Transverse colon (tissue), 4 donors: ENCODE results near the gene LAMTOR1. TPM values are rescaled to one million over a fixed set of nuclear protein-coding genes. Genes with fewer than 3 reads are reported as not detected.
A peak's percentile ranks its signal among the peaks of the same experiment; 100 is the strongest.

Experiments used
- DNase-seq: peaks from one replicate; pipeline ENCODE4 v3.0.0-alpha.2; 2019
- H3K27ac ChIP-seq, 4 donors: fragments of 200-600 bp; sonication (generic); 2 replicates each; pipeline ENCODE4 v1.5.1; 2016 to 2018; ENCODE audit warnings: inconsistent platforms in 4 of 4
- H3K27me3 ChIP-seq: fragments of 200-600 bp; sonication (generic); 2 replicates; pipeline ENCODE4 v1.5.1; 2017; ENCODE audit warnings: inconsistent platforms
- H3K36me3 ChIP-seq, 4 donors: fragments of 200-600 bp; sonication (generic); 2 replicates each; pipeline ENCODE4 v1.5.1; 2017 to 2019; ENCODE audit warnings: inconsistent platforms in 4 of 4
- H3K4me1 ChIP-seq, 4 donors: fragments of 200-600 bp; sonication (generic); 2 replicates each; pipeline ENCODE4 v1.5.1; 2017 to 2020; ENCODE audit warnings: inconsistent platforms in 4 of 4
- H3K4me3 ChIP-seq, 4 donors: fragments of 200-600 bp; sonication (generic); 1 replicate in 1 of 4; 2 replicates in 3 of 4; pipeline versions ENCODE4 v1.5.1 to v1.6.1; 2017 to 2019; ENCODE audit warnings: inconsistent platforms in 4 of 4
- H3K9me3 ChIP-seq, 2 donors: fragments of 200-600 bp; sonication (generic); 2 replicates each; pipeline ENCODE4 v1.5.1; 2017 to 2019; ENCODE audit warnings: inconsistent platforms in 2 of 2
- CTCF ChIP-seq, 5 experiments: fragments of 200-600 bp in 3 of 5; fragments of 450-650 bp in 2 of 5; sonication (generic) in 3 of 5; IDR thresholded peaks; 1 replicate in 2 of 5; 2 replicates in 3 of 5; pipeline ENCODE4 v1.5.1; 2016 to 2017; ENCODE audit warnings: antibody characterized with exemption in 5 of 5, inconsistent platforms in 3 of 5, mild to moderate bottlenecking in 2 of 5, moderate library complexity in 1 of 5
- EP300 ChIP-seq: sonication (generic); formaldehyde crosslinking; IDR thresholded peaks from one replicate; pipeline ENCODE4 v1.6.1; 2017; ENCODE audit warnings: antibody characterized with exemption, low read depth
- POLR2A ChIP-seq: fragments of 450-650 bp; IDR thresholded peaks from one replicate; pipeline ENCODE4 v1.6.1; 2016; ENCODE audit warnings: antibody characterized with exemption, mild to moderate bottlenecking, moderate library complexity
- POLR2AphosphoS5 ChIP-seq, 3 donors: sonication (generic); formaldehyde crosslinking; IDR thresholded peaks; one replicate each; pipeline ENCODE4 v1.6.1; 2016; ENCODE audit warnings: antibody characterized with exemption in 3 of 3
- WGBS, 2 donors: methylation state at CpG; one replicate each; pipeline ENCODE4 v1.1.5; 2018; ENCODE audit warnings: low coverage in 1 of 2; 5-methylcytosine and 5-hydroxymethylcytosine counted together
- in situ Hi-C, 4 donors: fragments of 200-750 bp; cut with MboI; loops; one replicate each; pipeline versions ENCODE4 v1.15.0 to v1.15.1; 2017; ENCODE audit warnings: low sequenced_read_pairs in 3 of 4, low pct_ligation_motif_present in 1 of 4, low pct_unique_long_range_greater_than_20kb in 1 of 4
- intact Hi-C: fragments of 100-400 bp; cut with DNase I; formaldehyde crosslinking; loops from one replicate; pipeline ENCODE4 v1.15.1; 2023; ENCODE audit warnings: low total_unique reads
- total RNA-seq, 4 donors: library from RNA; depleted of rRNA; stranded (reverse); fragments of >200 nt; gene quantifications; one replicate each; pipeline ENCODE4 v1.1.0, GENCODE V29; 2016

The LAMTOR1 gene
- total RNA-seq, 4 donors from 2014 or later = 59.1 to 156 (median 102) TPM

GRCh38 chr11:72116019-72116755 is 13.1 kb upstream of the LAMTOR1 start:
- no peaks in the 10 kb centered on the region for H3K9me3 ChIP-seq
- H3K27ac ChIP-seq = no peak overlapping the region
- no peak for TF ChIP-seq POLR2A
- TF ChIP-seq EP300 = no peak
- TF ChIP-seq CTCF (IDR thresholded peaks at IDR 0.05) = no peak
- TF ChIP-seq POLR2AphosphoS5 (IDR thresholded peaks at IDR 0.05) = no peak
- WGBS, 2 donors = 92 to 95% methylated on average over 2 to 6 of the region's 6 CpGs
- no peaks in the 10 kb centered on the region for H3K36me3 ChIP-seq
- H3K4me3 ChIP-seq = no peak overlapping the region
- peaks cover 0 to 13% (median 8%) of the 10 kb centered on the region in 4 donors for H3K4me1 ChIP-seq
- intact Hi-C loops = no loop called here
- DNase-seq = no peak
- no peaks in the 10 kb centered on the region for H3K27me3 ChIP-seq
- in situ Hi-C loops = no loop called here

GRCh38 chr11:72114570-72114969 is 11.5 kb upstream of the LAMTOR1 start:
- in situ Hi-C loops = no loop called here
- WGBS, 2 donors = 91 to 100% methylated on average over 1 of the region's 1 CpG
- Histone ChIP-seq H3K4me3 (no peak overlapping the region), H3K27me3 (no peaks in the 10 kb centered on the region), H3K9me3 (no peaks in the 10 kb centered on the region), H3K4me1 (peaks cover 0 to 17% (median 8%) of the 10 kb centered on the region in 4 donors), H3K36me3 (no peaks in the 10 kb centered on the region), H3K27ac (no peak overlapping the region)
- TF ChIP-seq POLR2A (no peak), POLR2AphosphoS5 (IDR thresholded peaks at IDR 0.05) (no peak), CTCF (IDR thresholded peaks at IDR 0.05) (no peak), EP300 (no peak)
- no peak for DNase-seq
- intact Hi-C loops = no loop called here

GRCh38 chr11:72112978-72113808 is 10.1 kb upstream of the LAMTOR1 start:
- no peak for DNase-seq
- intact Hi-C loops = no loop called here
- in situ Hi-C loops = no loop called here
- Histone ChIP-seq H3K27me3 (no peaks in the 10 kb centered on the region), H3K4me3 (peak overlapping the region in 3 of 4 donors; percentile 56 to 80 (median 64)), H3K36me3 (no peaks in the 10 kb centered on the region), H3K27ac (peak overlapping the region; percentile 93 to 95 (median 94)), H3K9me3 (no peaks in the 10 kb centered on the region), H3K4me1 (peaks cover 0 to 17% (median 8%) of the 10 kb centered on the region in 4 donors)
- WGBS, 2 donors = 64 to 67% methylated on average over 3 to 9 of the region's 9 CpGs
- no peak for TF ChIP-seq EP300
- TF ChIP-seq POLR2A = no peak
- TF ChIP-seq CTCF (IDR thresholded peaks at IDR 0.05) = no peak
- no peak for TF ChIP-seq POLR2AphosphoS5 (IDR thresholded peaks at IDR 0.05)
